Neural cell (in vitro differentiated cells): Measurements from ENCODE around the gene SLC30A4. TPM values are rescaled to one million over a fixed set of nuclear protein-coding genes. Genes with fewer than 3 reads are reported as not detected.

Experiments used
- H2AFZ ChIP-seq: fragments of 200-600, 300-800 bp; sonication (generic), shearing (Covaris generic); 2 replicates; pipeline ENCODE4 v1.6.0; 2014; ENCODE audit warnings: low read depth, mild to moderate bottlenecking, antibody characterized with exemption, low read length, moderate library complexity
- H3F3A ChIP-seq: fragments of 200-600 bp; shearing (Covaris generic); 2 replicates; pipeline ENCODE4 v1.6.1; 2016; ENCODE audit warnings: mild to moderate bottlenecking, moderate library complexity, mixed read lengths, antibody characterized with exemption, low read length; ENCODE audit not compliant: insufficient read depth, poor library complexity, severe bottlenecking
- H3K27ac ChIP-seq: fragments of 200-600, 300-800 bp; sonication (generic), shearing (Covaris generic); 2 replicates; pipeline ENCODE4 v1.5.1; 2014; ENCODE audit warnings: mild to moderate bottlenecking, low read length, moderate library complexity
- H3K27me3 ChIP-seq: fragments of 300-800, 200-600 bp; sonication (generic), shearing (Covaris generic); 2 replicates; pipeline ENCODE4 v1.6.0; 2014; ENCODE audit warnings: mild to moderate bottlenecking, low read depth, low read length, moderate library complexity; ENCODE audit not compliant: insufficient read depth
- H3K36me3 ChIP-seq: fragments of 300-800, 200-600 bp; sonication (generic), shearing (Covaris generic); 2 replicates; pipeline ENCODE4 v1.5.1; 2014; ENCODE audit warnings: mild to moderate bottlenecking, antibody characterized with exemption, low read length, moderate library complexity; ENCODE audit not compliant: insufficient read depth
- H3K4me2 ChIP-seq: fragments of 300-800, 200-600 bp; sonication (generic), shearing (Covaris generic); 2 replicates; pipeline ENCODE4 v1.6.0; 2014; ENCODE audit warnings: mild to moderate bottlenecking, low read length
- H3K4me3 ChIP-seq: fragments of 300-800, 200-600 bp; sonication (generic), shearing (Covaris generic); 2 replicates; pipeline ENCODE4 v1.5.1; 2014; ENCODE audit warnings: mild to moderate bottlenecking, low read length, moderate library complexity
- H3K79me2 ChIP-seq: fragments of 200-600 bp; shearing (Covaris generic); replicated peaks from 2 replicates; pipeline ENCODE4 v1.6.0; 2014; ENCODE audit warnings: mild to moderate bottlenecking, low read length, moderate library complexity; ENCODE audit not compliant: insufficient read depth
- H3K9ac ChIP-seq: fragments of 300-800, 200-600 bp; sonication (generic), shearing (Covaris generic); 2 replicates; pipeline ENCODE4 v1.6.1; 2016; ENCODE audit warnings: mild to moderate bottlenecking, low read length, mixed read lengths
- H3K9me2 ChIP-seq: fragments of 200-600 bp; shearing (Covaris generic); 2 replicates; pipeline ENCODE4 v1.6.1; 2016; ENCODE audit warnings: mild to moderate bottlenecking, low read length, mixed read lengths; ENCODE audit not compliant: insufficient read depth
- H3K9me3 ChIP-seq: fragments of 200-600, 300-800 bp; sonication (generic), shearing (Covaris generic); 2 replicates; pipeline ENCODE4 v1.6.1; 2016; ENCODE audit warnings: mild to moderate bottlenecking, mixed run types, low read length, moderate library complexity, mixed read lengths
- H4K20me1 ChIP-seq: fragments of 200-600 bp; shearing (Covaris generic); 2 replicates; pipeline ENCODE4 v1.6.1; 2016; ENCODE audit warnings: mild to moderate bottlenecking, mixed run types; ENCODE audit not compliant: insufficient read depth
- EP300 ChIP-seq: fragments of 450-650 bp; conservative IDR thresholded peaks from 2 replicates; pipeline ENCODE4 v1.6.1; 2014; ENCODE audit warnings: antibody characterized with exemption, mild to moderate bottlenecking, moderate library complexity; ENCODE audit not compliant: poor library complexity, severe bottlenecking
- EZH2 ChIP-seq: fragments of 200-600, 300-800 bp; shearing (Covaris generic), sonication (generic); IDR thresholded peaks from 2 replicates; pipeline ENCODE4 v1.6.1; 2014; ENCODE audit warnings: antibody characterized with exemption, low read length, borderline replicate concordance, mild to moderate bottlenecking; ENCODE audit not compliant: insufficient read depth, poor library complexity, severe bottlenecking
- MXI1 ChIP-seq: fragments of 450-650 bp; conservative IDR thresholded peaks from 2 replicates; pipeline ENCODE4 v1.6.1; 2014; ENCODE audit warnings: antibody characterized with exemption, mild to moderate bottlenecking; ENCODE audit not compliant: poor library complexity, severe bottlenecking
- POLR2AphosphoS5 ChIP-seq: IDR thresholded peaks from 2 replicates; pipeline ENCODE4 v1.6.1; 2012
- RAD21 ChIP-seq: fragments of 450-650 bp; conservative IDR thresholded peaks from 2 replicates; pipeline ENCODE4 v1.6.1; 2014; ENCODE audit warnings: antibody characterized with exemption, mild to moderate bottlenecking, moderate library complexity
- SMC3 ChIP-seq: fragments of 450-650 bp; conservative IDR thresholded peaks from 2 replicates; pipeline ENCODE4 v1.6.1; 2014; ENCODE audit warnings: antibody characterized with exemption, mild to moderate bottlenecking, moderate library complexity; ENCODE audit not compliant: poor library complexity
- TAF1 ChIP-seq: IDR thresholded peaks from 2 replicates; pipeline ENCODE4 v1.6.1; 2012; ENCODE audit warnings: low read depth
- polyA plus RNA-seq: library from polyadenylated mRNA; depleted of rRNA; stranded (reverse); fragments of >200 nt; gene quantifications from 2 replicates; pipeline ENCODE4 v1.2.3, GENCODE V29; 2014
- TF ChIP-seq, protein P1 (sequence below): fragments of 450-650 bp; IDR thresholded peaks from 2 replicates; pipeline ENCODE4 v1.5.1; 2014; ENCODE audit warnings: antibody characterized with exemption, mild to moderate bottlenecking, moderate library complexity; ENCODE audit not compliant: poor library complexity, severe bottlenecking
- TF ChIP-seq, protein P2 (sequence below): IDR thresholded peaks from 2 replicates; pipeline ENCODE4 v1.6.1; 2012; ENCODE audit warnings: borderline replicate concordance

SLC30A4 gene
- polyA plus RNA-seq, 1 donor from 2014 or later = 6.7 TPM

DNA sequence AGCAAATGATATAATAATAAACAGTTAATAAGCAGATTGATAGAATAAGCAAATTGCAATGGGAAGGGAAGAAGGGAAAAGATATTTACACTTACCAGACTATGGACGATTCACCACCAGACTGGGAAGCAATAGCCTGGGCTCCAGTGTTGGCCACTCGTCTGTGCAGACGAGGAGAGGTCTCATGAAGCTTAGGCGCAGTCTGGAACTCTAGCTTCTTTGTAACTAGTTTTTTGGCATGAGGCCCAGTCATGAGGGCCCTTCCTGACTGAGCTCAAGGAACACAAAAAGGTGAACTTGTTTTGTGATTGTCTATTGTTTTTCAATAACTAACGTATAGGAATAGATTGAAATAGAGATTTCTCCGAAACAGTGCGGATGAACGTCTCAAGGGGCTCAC, 80.9 kb downstream of the SLC30A4 start:
- H3K4me2 ChIP-seq = no peak overlapping the region
- no peak overlapping the region for H3K4me3 ChIP-seq

DNA sequence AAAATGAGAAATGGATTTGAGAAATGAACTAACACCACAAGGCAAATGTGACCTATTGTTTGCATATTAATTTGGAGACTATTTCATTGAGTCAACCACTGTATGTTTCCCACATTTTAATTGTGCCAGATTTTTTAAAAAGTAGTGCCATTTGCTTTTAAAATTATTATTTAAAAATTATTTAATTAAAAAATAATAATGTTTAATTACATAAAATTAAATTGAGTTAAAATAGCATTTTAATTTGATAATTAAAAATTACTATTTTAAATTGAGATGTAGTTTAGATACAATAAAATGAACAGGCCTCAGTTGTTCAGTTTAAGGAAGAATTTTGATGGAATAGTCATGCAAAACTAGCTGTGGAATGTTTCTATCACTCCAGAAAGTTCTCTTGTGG, 81.5 kb downstream of the SLC30A4 start:
- Histone ChIP-seq H3K9me2 (no peaks in the 10 kb centered on the region), H3K36me3 (no peaks in the 10 kb centered on the region)
- TF ChIP-seq EP300 = no peak
- no peak for TF ChIP-seq RAD21
- no peak for TF ChIP-seq EZH2
- TF ChIP-seq SMC3 = no peak
- TF ChIP-seq, protein P1, sequence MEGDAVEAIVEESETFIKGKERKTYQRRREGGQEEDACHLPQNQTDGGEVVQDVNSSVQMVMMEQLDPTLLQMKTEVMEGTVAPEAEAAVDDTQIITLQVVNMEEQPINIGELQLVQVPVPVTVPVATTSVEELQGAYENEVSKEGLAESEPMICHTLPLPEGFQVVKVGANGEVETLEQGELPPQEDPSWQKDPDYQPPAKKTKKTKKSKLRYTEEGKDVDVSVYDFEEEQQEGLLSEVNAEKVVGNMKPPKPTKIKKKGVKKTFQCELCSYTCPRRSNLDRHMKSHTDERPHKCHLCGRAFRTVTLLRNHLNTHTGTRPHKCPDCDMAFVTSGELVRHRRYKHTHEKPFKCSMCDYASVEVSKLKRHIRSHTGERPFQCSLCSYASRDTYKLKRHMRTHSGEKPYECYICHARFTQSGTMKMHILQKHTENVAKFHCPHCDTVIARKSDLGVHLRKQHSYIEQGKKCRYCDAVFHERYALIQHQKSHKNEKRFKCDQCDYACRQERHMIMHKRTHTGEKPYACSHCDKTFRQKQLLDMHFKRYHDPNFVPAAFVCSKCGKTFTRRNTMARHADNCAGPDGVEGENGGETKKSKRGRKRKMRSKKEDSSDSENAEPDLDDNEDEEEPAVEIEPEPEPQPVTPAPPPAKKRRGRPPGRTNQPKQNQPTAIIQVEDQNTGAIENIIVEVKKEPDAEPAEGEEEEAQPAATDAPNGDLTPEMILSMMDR = no peak
- TF ChIP-seq MXI1 = no peak
- TF ChIP-seq TAF1 = no peak
- TF ChIP-seq, protein P2, sequence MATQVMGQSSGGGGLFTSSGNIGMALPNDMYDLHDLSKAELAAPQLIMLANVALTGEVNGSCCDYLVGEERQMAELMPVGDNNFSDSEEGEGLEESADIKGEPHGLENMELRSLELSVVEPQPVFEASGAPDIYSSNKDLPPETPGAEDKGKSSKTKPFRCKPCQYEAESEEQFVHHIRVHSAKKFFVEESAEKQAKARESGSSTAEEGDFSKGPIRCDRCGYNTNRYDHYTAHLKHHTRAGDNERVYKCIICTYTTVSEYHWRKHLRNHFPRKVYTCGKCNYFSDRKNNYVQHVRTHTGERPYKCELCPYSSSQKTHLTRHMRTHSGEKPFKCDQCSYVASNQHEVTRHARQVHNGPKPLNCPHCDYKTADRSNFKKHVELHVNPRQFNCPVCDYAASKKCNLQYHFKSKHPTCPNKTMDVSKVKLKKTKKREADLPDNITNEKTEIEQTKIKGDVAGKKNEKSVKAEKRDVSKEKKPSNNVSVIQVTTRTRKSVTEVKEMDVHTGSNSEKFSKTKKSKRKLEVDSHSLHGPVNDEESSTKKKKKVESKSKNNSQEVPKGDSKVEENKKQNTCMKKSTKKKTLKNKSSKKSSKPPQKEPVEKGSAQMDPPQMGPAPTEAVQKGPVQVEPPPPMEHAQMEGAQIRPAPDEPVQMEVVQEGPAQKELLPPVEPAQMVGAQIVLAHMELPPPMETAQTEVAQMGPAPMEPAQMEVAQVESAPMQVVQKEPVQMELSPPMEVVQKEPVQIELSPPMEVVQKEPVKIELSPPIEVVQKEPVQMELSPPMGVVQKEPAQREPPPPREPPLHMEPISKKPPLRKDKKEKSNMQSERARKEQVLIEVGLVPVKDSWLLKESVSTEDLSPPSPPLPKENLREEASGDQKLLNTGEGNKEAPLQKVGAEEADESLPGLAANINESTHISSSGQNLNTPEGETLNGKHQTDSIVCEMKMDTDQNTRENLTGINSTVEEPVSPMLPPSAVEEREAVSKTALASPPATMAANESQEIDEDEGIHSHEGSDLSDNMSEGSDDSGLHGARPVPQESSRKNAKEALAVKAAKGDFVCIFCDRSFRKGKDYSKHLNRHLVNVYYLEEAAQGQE = no peak
- TF ChIP-seq POLR2AphosphoS5 = no peak

More for the DNA sequence above, 80.9 kb downstream of the SLC30A4 start:
- Histone ChIP-seq H3F3A (no peaks in the 10 kb centered on the region), H4K20me1 (no peaks in the 10 kb centered on the region), H3K79me2 (no peaks in the 10 kb centered on the region), H3K9me2 (no peaks in the 10 kb centered on the region), H3K27me3 (no peaks in the 10 kb centered on the region), H3K27ac (no peak overlapping the region), H3K9me3 (no peaks in the 10 kb centered on the region), H3K36me3 (no peaks in the 10 kb centered on the region), H3K9ac (no peak overlapping the region), H2AFZ (no peak overlapping the region)
- TF ChIP-seq, protein P2 = no peak
- TF ChIP-seq EZH2 (no peak), MXI1 (no peak), RAD21 (no peak), POLR2AphosphoS5 (no peak), SMC3 (no peak), EP300 (no peak), TAF1 (no peak)
- TF ChIP-seq, protein P1 = no peak

More for the DNA sequence above, 81.5 kb downstream of the SLC30A4 start:
- no peaks in the 10 kb centered on the region for H3K9me3 ChIP-seq
- no peak overlapping the region for H3K27ac ChIP-seq
- no peaks in the 10 kb centered on the region for H3F3A ChIP-seq
- H2AFZ ChIP-seq = no peak overlapping the region
- no peak overlapping the region for H3K4me3 ChIP-seq
- no peaks in the 10 kb centered on the region for H4K20me1 ChIP-seq
- H3K27me3 ChIP-seq = no peaks in the 10 kb centered on the region
- H3K79me2 ChIP-seq = no peaks in the 10 kb centered on the region
- H3K9ac ChIP-seq = no peak overlapping the region
- no peak overlapping the region for H3K4me2 ChIP-seq
